KBM-7 (cell line): Measurements from ENCODE around the gene TSC1.
A peak's percentile ranks its signal among the peaks of the same experiment; 100 is the strongest.

ENCODE experiments used
- DNase-seq: peaks from one replicate; pipeline ENCODE4 v3.0.0-alpha.2; 2015
- in situ Hi-C: fragments of 300-500 bp; cut with MboI; formaldehyde crosslinking; loops from 2 replicates; pipeline ENCODE4 v1.14.3; 2020; ENCODE audit warnings: low sequenced_read_pairs, low pct_unique_long_range_greater_than_20kb, mixed read lengths

The TSC1 gene

GRCh38 chr9:132901858-132902831 is 42.3 kb downstream of the TSC1 start:
- peak; percentile 91 for DNase-seq
- in situ Hi-C loops = no loop called here

DNA sequence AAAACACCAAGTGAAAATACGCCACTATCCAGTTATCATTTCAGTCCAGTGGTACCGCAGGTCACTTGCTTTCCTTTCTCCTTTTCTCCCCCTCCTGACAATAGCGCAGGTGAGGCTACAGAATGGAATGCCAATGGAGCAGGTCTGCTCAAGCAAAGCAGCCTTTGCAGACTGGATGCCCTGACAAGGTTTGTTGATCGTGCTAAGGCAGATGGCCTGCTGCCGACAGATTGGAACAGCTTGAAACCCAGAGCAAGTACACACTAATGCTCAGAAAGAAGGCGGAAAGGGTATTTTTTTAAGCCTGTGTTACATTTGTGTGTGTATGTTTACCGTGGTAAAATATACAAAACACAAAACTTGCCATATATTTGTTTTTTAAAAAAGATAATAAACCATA is 46.4 kb downstream of the TSC1 start:
- DNase-seq = no peak
- in situ Hi-C loops = no loop called here

GRCh38 chr9:132896906-132897305 is 47.5 kb downstream of the TSC1 start:
- no peak for DNase-seq
- in situ Hi-C loops = no loop called here

DNA sequence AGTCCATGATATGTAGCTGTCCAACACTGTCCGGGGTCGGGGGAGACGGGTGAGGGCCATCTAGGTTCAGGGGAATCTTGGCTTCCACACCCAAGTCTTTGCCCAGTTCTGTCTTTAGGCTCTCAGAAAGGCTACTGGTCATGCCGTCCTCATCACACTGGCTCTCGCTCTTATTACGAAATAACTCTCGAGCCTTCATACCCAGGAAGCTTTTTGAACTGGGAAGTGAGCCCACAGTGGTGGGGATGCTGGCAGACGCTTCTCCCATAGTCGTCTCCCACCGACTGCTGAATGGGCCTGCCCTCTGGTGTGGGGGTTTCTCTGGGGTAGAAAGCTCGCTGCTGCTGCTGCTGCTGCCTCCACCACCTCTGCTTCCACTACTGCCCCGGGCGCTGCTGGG is 48.2 kb downstream of the TSC1 start:
- in situ Hi-C loops = no loop called here
- no peak for DNase-seq

DNA sequence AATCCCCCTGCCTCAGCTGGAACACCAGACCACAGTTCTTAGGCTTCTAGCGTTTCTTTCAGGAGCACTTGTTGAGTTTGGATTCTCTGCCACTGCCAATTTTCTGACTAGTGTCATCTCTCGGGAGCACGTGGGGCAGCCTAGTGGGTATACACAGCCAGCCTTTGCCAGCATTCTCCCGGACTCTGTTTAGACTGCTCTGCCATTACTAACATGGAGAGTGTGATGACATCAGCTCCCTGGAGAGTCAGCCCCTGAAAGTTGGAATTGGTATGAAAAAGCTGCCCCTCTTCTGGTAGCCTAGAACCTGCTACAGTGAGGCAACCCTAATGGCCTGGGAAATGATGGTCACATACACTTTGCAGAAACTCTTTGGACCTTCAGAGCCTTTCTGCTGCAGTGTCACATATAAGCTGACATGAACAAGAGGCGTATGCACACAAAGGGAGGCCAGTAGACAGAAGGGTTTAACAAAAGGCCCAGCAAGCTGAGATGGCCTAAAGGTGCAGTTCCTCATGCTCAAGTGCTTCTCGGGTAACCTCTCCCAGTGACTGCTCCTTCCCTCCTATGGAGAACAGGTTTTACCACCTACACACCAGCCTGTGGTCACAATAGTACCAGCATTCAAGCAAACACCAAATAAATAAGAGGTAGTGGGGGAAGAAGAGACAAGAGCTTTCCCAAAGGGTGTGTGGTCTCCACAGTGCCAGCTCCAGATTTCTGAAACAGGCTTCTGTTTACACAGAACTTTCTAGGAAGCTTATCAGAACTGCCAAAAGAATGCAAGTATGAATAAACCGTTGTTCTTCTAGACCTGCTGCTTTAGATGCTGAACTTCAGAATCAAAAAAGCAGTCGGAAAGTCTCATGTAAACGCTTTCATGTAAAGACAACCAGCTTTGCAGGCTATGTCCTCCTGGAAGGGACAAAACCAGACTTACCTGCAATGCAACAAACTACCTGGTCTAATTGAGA is 49.3 kb downstream of the TSC1 start:
- DNase-seq = no peak
- in situ Hi-C loops = no loop called here

- in situ Hi-C loops = no loop called here
- no peak for DNase-seq
These were observed 50.1 kb downstream of the TSC1 start for GRCh38 chr9:132894346-132894745.

- in situ Hi-C loops = no loop called here
- no peak for DNase-seq
These were observed 52.0 kb downstream of the TSC1 start for GRCh38 chr9:132892400-132892799.

GRCh38 chr9:132888151-132888550 is 56.3 kb downstream of the TSC1 start:
- no peak for DNase-seq
- in situ Hi-C loops = no loop called here

DNA sequence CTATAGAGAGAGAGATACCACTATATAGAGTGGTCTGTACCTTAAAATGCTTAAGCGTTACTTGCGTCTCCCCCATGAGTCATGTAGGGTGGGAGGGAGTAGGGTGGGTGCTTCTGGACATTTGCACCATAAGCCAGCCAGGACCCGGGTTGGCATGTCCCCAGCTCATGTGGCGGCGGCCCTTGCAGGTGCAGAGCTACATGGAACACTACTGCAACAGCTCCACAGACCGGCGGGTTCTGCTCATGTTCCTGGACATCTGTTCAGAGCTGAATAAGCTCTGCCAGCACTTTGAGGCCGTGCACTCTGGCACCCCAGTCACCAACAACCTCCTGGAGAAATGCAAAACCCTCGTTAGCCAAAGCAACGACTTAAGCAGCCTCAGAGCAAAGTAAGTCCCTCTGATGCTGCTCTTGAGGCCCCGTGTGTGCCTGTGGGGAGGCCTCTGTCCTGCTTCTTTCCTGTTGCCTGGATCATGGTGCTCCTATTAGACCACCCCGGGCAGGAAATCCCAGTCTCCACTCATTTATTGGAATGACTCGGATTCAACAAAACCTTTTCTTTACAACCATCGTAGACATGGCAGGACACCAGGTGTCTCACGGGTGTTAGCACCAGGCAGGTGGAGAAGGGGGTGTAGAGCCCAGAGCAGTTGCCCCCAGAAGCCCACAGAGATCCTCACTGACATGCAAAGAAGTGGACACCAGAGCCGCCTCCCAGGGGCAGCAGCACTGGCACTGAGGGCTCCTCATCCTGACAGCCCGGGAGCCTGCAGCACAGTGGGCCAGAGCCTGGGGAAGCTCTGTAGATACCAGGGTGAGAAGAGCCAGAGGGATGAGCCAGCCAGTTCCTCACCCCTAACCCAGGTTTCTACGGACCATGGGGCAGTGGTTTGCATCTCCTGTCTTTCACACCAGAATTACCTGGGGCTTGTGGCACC is 57.0 kb downstream of the TSC1 start:
- no peak for DNase-seq
- in situ Hi-C loops = no loop called here

- no peak for DNase-seq
- in situ Hi-C loops = no loop called here
These were observed 58.1 kb downstream of the TSC1 start for GRCh38 chr9:132886334-132886725.

DNA sequence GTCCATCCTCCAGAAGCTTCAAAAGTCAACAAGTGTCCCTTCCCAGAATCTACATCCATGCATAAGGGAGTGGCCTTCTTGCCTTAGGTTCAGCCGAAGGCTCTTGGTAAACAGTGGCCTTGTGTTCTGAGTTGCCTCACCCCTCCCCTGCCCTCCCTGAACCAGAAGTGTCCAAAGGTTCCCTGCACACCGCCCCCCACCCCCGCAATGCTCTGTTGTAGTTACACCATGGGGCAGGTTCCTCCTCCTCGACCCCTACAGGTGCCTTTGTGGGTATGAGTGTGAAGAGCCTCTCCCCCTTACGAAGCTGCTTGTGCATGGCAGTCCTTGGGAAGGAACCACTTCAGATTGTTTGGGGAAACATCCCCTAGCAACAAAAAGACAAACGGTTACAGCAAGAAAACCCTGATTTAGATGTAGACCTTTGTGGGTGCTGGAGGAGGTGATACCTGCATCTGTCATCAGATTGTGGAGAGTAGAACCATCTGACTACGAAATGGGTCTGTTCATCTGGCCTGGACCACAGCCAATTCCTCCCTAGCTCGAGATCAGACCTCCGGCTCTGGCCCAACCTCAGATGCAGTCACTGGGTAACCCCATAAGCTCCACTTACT is 58.6 kb downstream of the TSC1 start:
- peak; percentile 28 for DNase-seq
- in situ Hi-C loops = no loop called here

DNA sequence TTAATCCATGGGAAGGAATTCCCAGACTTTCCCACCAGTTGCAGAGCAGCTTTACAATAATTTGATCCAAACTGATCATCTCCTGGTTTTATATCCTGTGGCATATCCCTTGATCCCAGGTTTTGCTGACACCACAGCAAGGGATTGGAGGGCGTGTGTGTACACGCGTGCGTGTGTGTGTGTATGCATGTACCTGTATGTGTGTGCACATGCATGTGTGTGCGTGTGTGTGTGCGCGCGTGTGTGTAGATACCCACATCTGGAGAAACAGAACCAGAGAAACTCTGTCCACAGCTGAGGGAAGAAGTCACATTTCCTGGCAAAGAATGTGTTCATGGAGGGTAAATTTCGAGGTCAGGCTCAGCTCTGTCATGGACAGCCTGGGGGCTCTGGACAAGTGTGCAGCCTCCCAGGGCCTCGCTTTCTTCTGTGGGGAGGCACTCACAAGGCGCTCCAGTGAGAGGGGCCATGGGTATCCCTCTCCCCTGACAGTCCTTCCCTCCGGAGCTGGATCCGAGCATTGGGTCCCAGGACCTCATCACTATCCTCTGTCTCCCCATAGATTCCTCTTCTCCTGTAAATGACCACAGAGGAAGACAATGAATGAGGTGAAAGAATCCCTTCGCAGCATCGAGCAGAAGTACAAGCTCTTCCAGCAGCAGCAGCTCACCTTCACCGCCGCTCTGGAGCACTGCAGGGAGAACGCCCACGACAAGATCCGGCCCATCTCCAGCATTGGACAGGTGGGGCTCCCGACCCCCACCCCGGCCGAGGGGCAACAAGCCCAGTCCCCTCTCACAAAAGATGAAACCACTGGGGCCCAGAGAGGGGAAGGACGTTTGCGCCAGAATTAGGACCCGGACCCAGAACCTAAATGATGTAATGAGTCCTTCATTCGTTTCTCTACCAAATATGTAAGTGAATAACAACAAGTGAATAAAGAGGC is 60.8 kb downstream of the TSC1 start:
- no peak for DNase-seq
- in situ Hi-C loops = no loop called here

- in situ Hi-C loops = no loop called here
- DNase-seq = no peak
These were observed 61.8 kb downstream of the TSC1 start for GRCh38 chr9:132882616-132883015.

GRCh38 chr9:132881826-132882225 is 62.6 kb downstream of the TSC1 start:
- in situ Hi-C loops = no loop called here
- peak; percentile 40 for DNase-seq

GRCh38 chr9:132880324-132880661 is 64.1 kb downstream of the TSC1 start:
- DNase-seq = no peak
- in situ Hi-C loops = no loop called here

GRCh38 chr9:132879457-132880323 is 64.7 kb downstream of the TSC1 start:
- in situ Hi-C loops = no loop called here
- DNase-seq = peak; percentile 83
